SK-N-SH treated with all-trans-retinoic acid at 6 μM for 48 hours (cell line): ENCODE results near the gene ATP11A.

Experiments
- GLIS3 ChIP-seq: fragments of 250-450 bp; sonication (Bioruptor Pico); IDR thresholded peaks from 2 replicates; pipeline ENCODE4 v1.5.0; 2020; ENCODE audit warnings: mild to moderate bottlenecking, moderate library complexity
- RARB ChIP-seq: fragments of 250-450 bp; sonication (Bioruptor Pico); IDR thresholded peaks from 2 replicates; pipeline ENCODE4 v1.8.0; 2021; ENCODE audit warnings: mild to moderate bottlenecking, moderate library complexity
- TOX ChIP-seq: fragments of 250-450 bp; sonication (Bioruptor Pico); IDR thresholded peaks from 2 replicates; pipeline ENCODE4 v1.8.0; 2021; ENCODE audit warnings: mild to moderate bottlenecking, moderate library complexity, borderline replicate concordance
- ZFP30 ChIP-seq: fragments of 450-650 bp; formaldehyde crosslinking; IDR thresholded peaks from 2 replicates; pipeline ENCODE4 v1.5.0; 2022; ENCODE audit warnings: mild to moderate bottlenecking, moderate library complexity
- TF ChIP-seq, protein P1 (sequence below): fragments of 250-450 bp; sonication (Bioruptor Pico); IDR thresholded peaks from 2 replicates; pipeline ENCODE4 v1.8.0; 2020; ENCODE audit warnings: mild to moderate bottlenecking, moderate library complexity, borderline replicate concordance
- TF ChIP-seq, protein P2 (sequence below): fragments of 250-450 bp; sonication (Bioruptor Pico); IDR thresholded peaks from 2 replicates; pipeline ENCODE4 v1.8.0; 2021; ENCODE audit warnings: low read depth, mild to moderate bottlenecking, moderate library complexity, borderline replicate concordance
- TF ChIP-seq, protein P3 (sequence below): fragments of 250-450 bp; sonication (Bioruptor Pico); IDR thresholded peaks from 2 replicates; pipeline ENCODE4 v1.5.1; 2020; ENCODE audit warnings: low read depth, mild to moderate bottlenecking, moderate library complexity

DNA sequence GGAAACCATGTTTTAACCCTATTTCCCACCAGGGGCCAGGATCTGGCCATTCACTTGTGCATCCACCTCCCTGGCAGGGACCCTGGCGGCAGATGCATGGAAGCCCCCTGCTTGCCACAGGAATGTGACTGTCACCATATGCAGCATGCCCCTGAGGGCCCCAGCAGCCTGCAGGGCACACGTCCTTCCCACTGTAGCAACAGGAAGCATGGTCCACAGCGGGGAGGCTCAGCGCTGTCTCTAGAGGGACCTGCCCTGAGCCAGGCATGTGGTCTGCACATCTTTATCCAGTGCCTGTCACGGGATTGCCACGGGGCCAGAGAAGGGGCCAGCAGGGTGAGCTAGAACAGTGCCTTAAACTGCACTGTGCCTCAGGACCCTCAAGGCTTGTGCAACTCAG is 244.2 kb downstream of the ATP11A start:
- TF ChIP-seq RARB (CRISPR knock-in tag) = no peak
- no peak for TF ChIP-seq GLIS3
- no peak for TF ChIP-seq TOX
- TF ChIP-seq, protein P1, sequence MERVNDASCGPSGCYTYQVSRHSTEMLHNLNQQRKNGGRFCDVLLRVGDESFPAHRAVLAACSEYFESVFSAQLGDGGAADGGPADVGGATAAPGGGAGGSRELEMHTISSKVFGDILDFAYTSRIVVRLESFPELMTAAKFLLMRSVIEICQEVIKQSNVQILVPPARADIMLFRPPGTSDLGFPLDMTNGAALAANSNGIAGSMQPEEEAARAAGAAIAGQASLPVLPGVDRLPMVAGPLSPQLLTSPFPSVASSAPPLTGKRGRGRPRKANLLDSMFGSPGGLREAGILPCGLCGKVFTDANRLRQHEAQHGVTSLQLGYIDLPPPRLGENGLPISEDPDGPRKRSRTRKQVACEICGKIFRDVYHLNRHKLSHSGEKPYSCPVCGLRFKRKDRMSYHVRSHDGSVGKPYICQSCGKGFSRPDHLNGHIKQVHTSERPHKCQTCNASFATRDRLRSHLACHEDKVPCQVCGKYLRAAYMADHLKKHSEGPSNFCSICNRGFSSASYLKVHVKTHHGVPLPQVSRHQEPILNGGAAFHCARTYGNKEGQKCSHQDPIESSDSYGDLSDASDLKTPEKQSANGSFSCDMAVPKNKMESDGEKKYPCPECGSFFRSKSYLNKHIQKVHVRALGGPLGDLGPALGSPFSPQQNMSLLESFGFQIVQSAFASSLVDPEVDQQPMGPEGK (CRISPR knock-in tag) = no peak
- TF ChIP-seq, protein P2, sequence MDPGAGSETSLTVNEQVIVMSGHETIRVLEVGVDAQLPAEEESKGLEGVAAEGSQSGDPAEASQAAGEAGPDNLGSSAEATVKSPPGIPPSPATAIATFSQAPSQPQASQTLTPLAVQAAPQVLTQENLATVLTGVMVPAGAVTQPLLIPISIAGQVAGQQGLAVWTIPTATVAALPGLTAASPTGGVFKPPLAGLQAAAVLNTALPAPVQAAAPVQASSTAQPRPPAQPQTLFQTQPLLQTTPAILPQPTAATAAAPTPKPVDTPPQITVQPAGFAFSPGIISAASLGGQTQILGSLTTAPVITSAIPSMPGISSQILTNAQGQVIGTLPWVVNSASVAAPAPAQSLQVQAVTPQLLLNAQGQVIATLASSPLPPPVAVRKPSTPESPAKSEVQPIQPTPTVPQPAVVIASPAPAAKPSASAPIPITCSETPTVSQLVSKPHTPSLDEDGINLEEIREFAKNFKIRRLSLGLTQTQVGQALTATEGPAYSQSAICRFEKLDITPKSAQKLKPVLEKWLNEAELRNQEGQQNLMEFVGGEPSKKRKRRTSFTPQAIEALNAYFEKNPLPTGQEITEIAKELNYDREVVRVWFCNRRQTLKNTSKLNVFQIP (CRISPR knock-in tag) = no peak
- TF ChIP-seq ZFP30 = no peak
- TF ChIP-seq, protein P3, sequence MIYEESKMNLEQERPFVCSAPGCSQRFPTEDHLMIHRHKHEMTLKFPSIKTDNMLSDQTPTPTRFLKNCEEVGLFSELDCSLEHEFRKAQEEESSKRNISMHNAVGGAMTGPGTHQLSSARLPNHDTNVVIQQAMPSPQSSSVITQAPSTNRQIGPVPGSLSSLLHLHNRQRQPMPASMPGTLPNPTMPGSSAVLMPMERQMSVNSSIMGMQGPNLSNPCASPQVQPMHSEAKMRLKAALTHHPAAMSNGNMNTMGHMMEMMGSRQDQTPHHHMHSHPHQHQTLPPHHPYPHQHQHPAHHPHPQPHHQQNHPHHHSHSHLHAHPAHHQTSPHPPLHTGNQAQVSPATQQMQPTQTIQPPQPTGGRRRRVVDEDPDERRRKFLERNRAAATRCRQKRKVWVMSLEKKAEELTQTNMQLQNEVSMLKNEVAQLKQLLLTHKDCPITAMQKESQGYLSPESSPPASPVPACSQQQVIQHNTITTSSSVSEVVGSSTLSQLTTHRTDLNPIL = no peak
